GM23338 (cell line): ENCODE data around the gene ARL13B. TPM values are rescaled to one million over a fixed set of nuclear protein-coding genes. Genes with fewer than 3 reads are reported as not detected.
"Not testable (repeated sequence)": the region's sequence is repeated elsewhere in the genome, so short reads cannot be mapped to it uniquely, and the experiment has no call there.

Source experiments
- ATAC-seq: fragments of 200-7000 bp; cut with Tn5 transposase; 3 replicates; pipeline ENCODE4 v1.9.1; 2020
- DNase-seq: peaks from one replicate; pipeline ENCODE4 v3.0.0-alpha.2; 2015; ENCODE audit warnings: low spot score
- H2AFZ ChIP-seq: fragments of 200-600 bp; sonication (generic); 2 replicates; pipeline ENCODE4 v1.8.0; 2016; ENCODE audit warnings: antibody characterized with exemption, mild to moderate bottlenecking, moderate library complexity
- H3F3A ChIP-seq: fragments of 200-600 bp; sonication (generic); replicated peaks from 2 replicates; pipeline ENCODE4 v1.8.0; 2017; ENCODE audit warnings: antibody characterized with exemption, mixed run types, low read depth
- H3K27ac ChIP-seq: fragments of 200-600 bp; sonication (generic); 2 replicates; pipeline ENCODE4 v1.6.1; 2016; ENCODE audit warnings: low read depth
- H3K27me3 ChIP-seq: fragments of 200-600 bp; sonication (generic); 2 replicates; pipeline ENCODE4 v1.8.0; 2016; ENCODE audit warnings: mild to moderate bottlenecking, mixed run types, moderate library complexity; ENCODE audit not compliant: insufficient read depth
- H3K36me3 ChIP-seq: fragments of 200-600 bp; sonication (generic); 2 replicates; pipeline ENCODE4 v1.8.0; 2016; ENCODE audit warnings: mild to moderate bottlenecking; ENCODE audit not compliant: insufficient read depth
- H3K4me1 ChIP-seq: fragments of 200-600 bp; sonication (generic); 2 replicates; pipeline ENCODE4 v1.8.0; 2016; ENCODE audit warnings: mild to moderate bottlenecking, moderate library complexity; ENCODE audit not compliant: insufficient read depth
- H3K4me2 ChIP-seq: fragments of 200-600 bp; sonication (generic); 2 replicates; pipeline ENCODE4 v1.7.1; 2017; ENCODE audit warnings: mixed run types
- H3K4me3 ChIP-seq: fragments of 200-600 bp; sonication (generic); 2 replicates; pipeline ENCODE4 v1.6.1; 2016; ENCODE audit warnings: mixed run types
- H3K79me2 ChIP-seq: fragments of 200-600 bp; sonication (generic); replicated peaks from 2 replicates; pipeline ENCODE4 v1.8.0; 2017; ENCODE audit warnings: mild to moderate bottlenecking; ENCODE audit not compliant: insufficient read depth
- H3K9me2 ChIP-seq: fragments of 200-600 bp; sonication (generic); 2 replicates; pipeline ENCODE4 v1.8.0; 2017; ENCODE audit not compliant: insufficient read depth
- H4K20me1 ChIP-seq: fragments of 200-600 bp; sonication (generic); replicated peaks from 2 replicates; pipeline ENCODE4 v1.8.0; 2017; ENCODE audit warnings: mild to moderate bottlenecking; ENCODE audit not compliant: insufficient read depth
- H3K27ac Mint-ChIP-seq: 2 replicates; pipeline ENCODE4 v1.8.0; 2020; ENCODE audit warnings: inconsistent platforms, mild to moderate bottlenecking, moderate library complexity, mixed read lengths
- H3K27me3 Mint-ChIP-seq: 3 replicates; pipeline ENCODE4 v1.8.0; 2022; ENCODE audit warnings: low read depth, mild to moderate bottlenecking, moderate library complexity, mixed read lengths, inconsistent platforms; ENCODE audit not compliant: insufficient read depth, poor library complexity
- H3K36me3 Mint-ChIP-seq: 3 replicates; pipeline ENCODE4 v1.8.0; 2021; ENCODE audit warnings: low read depth, mild to moderate bottlenecking, inconsistent platforms, moderate library complexity, mixed read lengths
- H3K4me1 Mint-ChIP-seq: 3 replicates; pipeline ENCODE4 v1.8.0; 2020; ENCODE audit warnings: mild to moderate bottlenecking, inconsistent platforms, mixed read lengths
- H3K4me3 Mint-ChIP-seq: 3 replicates; pipeline ENCODE4 v1.8.0; 2021; ENCODE audit warnings: moderate library complexity, mild to moderate bottlenecking, inconsistent platforms, mixed read lengths
- H3K9me3 Mint-ChIP-seq: 3 replicates; pipeline ENCODE4 v1.8.0; 2020; ENCODE audit warnings: moderate library complexity, mild to moderate bottlenecking, inconsistent platforms, mixed read lengths
- CTCF ChIP-seq, 2 experiments: fragments of 200-600 bp in 1 of 2; sonication (generic) in 1 of 2; conservative IDR thresholded peaks; 2 replicates each; pipeline versions ENCODE4 v1.5.1 to v1.6.1; 2016 to 2017; ENCODE audit warnings: antibody characterized with exemption in 2 of 2, low read depth in 2 of 2, mild to moderate bottlenecking in 2 of 2, moderate library complexity in 1 of 2
- EZH2 ChIP-seq: fragments of 200-600 bp; sonication (generic); IDR thresholded peaks from one replicate; pipeline ENCODE4 v1.8.0; 2017; ENCODE audit warnings: antibody characterized with exemption, mild to moderate bottlenecking, low read depth; ENCODE audit not compliant: unreplicated experiment
- JUNB ChIP-seq: IDR thresholded peaks from one replicate; pipeline ENCODE4 v1.6.1; 2016; ENCODE audit warnings: antibody characterized with exemption; ENCODE audit not compliant: unreplicated experiment
- REST ChIP-seq: IDR thresholded peaks from one replicate; pipeline ENCODE4 v1.6.1; 2018; ENCODE audit warnings: antibody characterized with exemption; ENCODE audit not compliant: unreplicated experiment
- STAT1 ChIP-seq: IDR thresholded peaks from one replicate; pipeline ENCODE4 v1.6.1; 2016; ENCODE audit warnings: antibody characterized with exemption; ENCODE audit not compliant: unreplicated experiment
- ZNF114 ChIP-seq: fragments of 250-450 bp; sonication (Bioruptor Pico); IDR thresholded peaks from 2 replicates; pipeline ENCODE4 v1.5.0; 2020; ENCODE audit warnings: mild to moderate bottlenecking, moderate library complexity
- ZNF331 ChIP-seq: fragments of 250-450 bp; sonication (Bioruptor Pico); IDR thresholded peaks from 2 replicates; pipeline ENCODE4 v1.5.0; 2020; ENCODE audit warnings: low read depth, mild to moderate bottlenecking, moderate library complexity
- polyA plus RNA-seq: library from polyadenylated mRNA; unstranded; fragments of >200 nt; fragmentation: Nextera tagmentation; extraction: Ambion mirVana; gene quantifications from 2 replicates; pipeline ENCODE4 v1.2.1, GENCODE V29; 2016
- total RNA-seq: library from RNA; depleted of rRNA; stranded (reverse); fragments of >200 nt; shearing (Covaris generic); gene quantifications from 2 replicates; pipeline ENCODE4 v1.2.3, GENCODE V29; 2014

The ARL13B gene
- total and polyA plus RNA-seq, 2 experiments from 2014 or later = 7.9 to 17.1 TPM

GRCh38 chr3:94080552-94080951, 100.6 kb downstream of the ARL13B start:
- not testable (repeated sequence) for H3K4me2 ChIP-seq, H3K9me3 Mint-ChIP-seq, H3K4me3 Mint-ChIP-seq, ATAC-seq, H3K27me3 Mint-ChIP-seq, H3K27ac Mint-ChIP-seq, H3K4me1 Mint-ChIP-seq, H3K79me2 ChIP-seq, H3F3A ChIP-seq, H3K4me1 ChIP-seq, H3K27me3 ChIP-seq, H3K9me2 ChIP-seq, H2AFZ ChIP-seq, H3K27ac ChIP-seq, H3K36me3 Mint-ChIP-seq, H3K4me3 ChIP-seq, H4K20me1 ChIP-seq, H3K36me3 ChIP-seq, DNase-seq

GRCh38 chr3:94081884-94082283, 101.9 kb downstream of the ARL13B start:
- Histone ChIP-seq H3K79me2 (0 out of 2 replicates have a peak, but pooled peaks cover 9% of the 10 kb centered on the region), H3K4me3 (no peak overlapping the region), H3K4me1 (no peaks in the 10 kb centered on the region), H3K27ac (no peak overlapping the region), H3K9me2 (no peaks in the 10 kb centered on the region), H2AFZ (no peak overlapping the region), H4K20me1 (no peaks in the 10 kb centered on the region), H3K4me2 (no peak overlapping the region), H3K36me3 (no peaks in the 10 kb centered on the region), H3F3A (no peaks in the 10 kb centered on the region), H3K27me3 (no peaks in the 10 kb centered on the region)
- no peak overlapping the region for H3K4me3 Mint-ChIP-seq
- TF ChIP-seq CTCF (conservative IDR thresholded peaks at IDR 0.05; ENCODE audit: low read depth in 2 of 2) (no peak), STAT1 (no peak), EZH2 (no peak), REST (no peak), ZNF331 (CRISPR knock-in tag) (no peak), JUNB (no peak), ZNF114 (CRISPR knock-in tag) (no peak)
- H3K27ac Mint-ChIP-seq = no peak overlapping the region
- DNase-seq (no peak), ATAC-seq (no peak)
- H3K9me3 Mint-ChIP-seq = no peaks in the 10 kb centered on the region
- no peaks in the 10 kb centered on the region for H3K27me3 Mint-ChIP-seq
- H3K4me1 Mint-ChIP-seq = no peaks in the 10 kb centered on the region
- no peaks in the 10 kb centered on the region; the same call in 2 of the 3 replicates for H3K36me3 Mint-ChIP-seq
